CD4-positive, alpha-beta T cell treated with Interleukin-10 for 1 hour (primary cell): Measurements from ENCODE around the gene RUBCNL.
"Not testable (repeated sequence)": the region's sequence is repeated elsewhere in the genome, so short reads cannot be mapped to it uniquely, and the experiment has no call there.

Source experiments
- DNase-seq: peaks from one replicate; pipeline ENCODE4 v3.0.0-alpha.2; 2020

The RUBCNL gene

GRCh38 chr13:46387064-46387851, at the start of gene RUBCNL:
Gene RUBCNL (minus strand): TSS chr13:46387252. CDS start chr13:46372475, 14,777 bp downstream.
- DNase-seq = no peak

- DNase-seq = not testable (repeated sequence)
Observed at GRCh38 chr13:46429558-46429957, 42.5 kb upstream of the RUBCNL start.

- no peak for DNase-seq
Observed at GRCh38 chr13:46405457-46405856, 18.4 kb upstream of the RUBCNL start.

GRCh38 chr13:46404733-46405100, 17.7 kb upstream of the RUBCNL start:
- no peak for DNase-seq

- DNase-seq = no peak
Observed at GRCh38 chr13:46403851-46404732, 17.0 kb upstream of the RUBCNL start.

- no peak for DNase-seq
Observed at GRCh38 chr13:46402178-46402577, 15.1 kb upstream of the RUBCNL start.

GRCh38 chr13:46401432-46401831, 14.4 kb upstream of the RUBCNL start:
- DNase-seq = no peak

- no peak for DNase-seq
Observed at GRCh38 chr13:46396341-46396740, 9.3 kb upstream of the RUBCNL start.

- no peak for DNase-seq
Observed at GRCh38 chr13:46392967-46393366, 5.9 kb upstream of the RUBCNL start.

- no peak for DNase-seq
Observed at GRCh38 chr13:46389457-46390451, 2.7 kb upstream of the RUBCNL start.

GRCh38 chr13:46388846-46389245, 1.8 kb upstream of the RUBCNL start:
- no peak for DNase-seq

GRCh38 chr13:46388308-46388707, 1.3 kb upstream of the RUBCNL start:
- no peak for DNase-seq

- DNase-seq = no peak
Observed at GRCh38 chr13:46386392-46387063, 524 bp downstream of the RUBCNL start.

GRCh38 chr13:46385946-46386345, 1.1 kb downstream of the RUBCNL start:
- DNase-seq = no peak

- no peak for DNase-seq
Observed at GRCh38 chr13:46383383-46383782, 3.7 kb downstream of the RUBCNL start.

- DNase-seq = no peak
Observed at GRCh38 chr13:46382224-46382623, 4.8 kb downstream of the RUBCNL start.

- no peak for DNase-seq
Observed at GRCh38 chr13:46380242-46380641, 6.8 kb downstream of the RUBCNL start.

- DNase-seq = no peak
Observed at GRCh38 chr13:46379611-46380010, 7.4 kb downstream of the RUBCNL start.

- DNase-seq = no peak
Observed at GRCh38 chr13:46378411-46378810, 8.6 kb downstream of the RUBCNL start.

GRCh38 chr13:46377554-46377953, 9.5 kb downstream of the RUBCNL start:
- DNase-seq = no peak

- DNase-seq = no peak
Observed at GRCh38 chr13:46374710-46375109, 12.3 kb downstream of the RUBCNL start.

- no peak for DNase-seq
Observed at GRCh38 chr13:46373623-46374022, 13.4 kb downstream of the RUBCNL start.
